ENCODE results near the gene SLC66A2. TPM values are rescaled to one million over a fixed set of nuclear protein-coding genes. Genes with fewer than 3 reads are reported as not detected.

Gene SLC66A2
- total and polyA plus RNA-seq, 12 donors, result 5.1 to 47.8 (median 32.9) TPM

GRCh38 chr18:79971986-79972385 lies 20.5 kb upstream of the SLC66A2 start:
- Histone ChIP-seq H3K36me3 (replicated peaks in 1 of 2) (peaks cover 0 to 33% of the 10 kb centered on the region in 2 donors), H3K4me1 (replicated peaks in 1 of 2) (no peaks in the 10 kb centered on the region), H3K9me3 (replicated peaks in 1 of 3) (no peaks in the 10 kb centered on the region), H3K4me3 (no peak overlapping the region), H3K27ac (no peak overlapping the region), H3K27me3 (no peaks in the 10 kb centered on the region)
- 76 to 81% (median 79%) methylated on average over 6 to 9 of the region's 9 CpGs for WGBS, 4 donors
- no peak for DNase-seq
- intact Hi-C loops (cut with DNase I), result no loop called here
- TF ChIP-seq POLR2A (IDR thresholded peaks at IDR 0.05), result no peak
- no peak for TF ChIP-seq CTCF (IDR thresholded peaks at IDR 0.05)

DNA sequence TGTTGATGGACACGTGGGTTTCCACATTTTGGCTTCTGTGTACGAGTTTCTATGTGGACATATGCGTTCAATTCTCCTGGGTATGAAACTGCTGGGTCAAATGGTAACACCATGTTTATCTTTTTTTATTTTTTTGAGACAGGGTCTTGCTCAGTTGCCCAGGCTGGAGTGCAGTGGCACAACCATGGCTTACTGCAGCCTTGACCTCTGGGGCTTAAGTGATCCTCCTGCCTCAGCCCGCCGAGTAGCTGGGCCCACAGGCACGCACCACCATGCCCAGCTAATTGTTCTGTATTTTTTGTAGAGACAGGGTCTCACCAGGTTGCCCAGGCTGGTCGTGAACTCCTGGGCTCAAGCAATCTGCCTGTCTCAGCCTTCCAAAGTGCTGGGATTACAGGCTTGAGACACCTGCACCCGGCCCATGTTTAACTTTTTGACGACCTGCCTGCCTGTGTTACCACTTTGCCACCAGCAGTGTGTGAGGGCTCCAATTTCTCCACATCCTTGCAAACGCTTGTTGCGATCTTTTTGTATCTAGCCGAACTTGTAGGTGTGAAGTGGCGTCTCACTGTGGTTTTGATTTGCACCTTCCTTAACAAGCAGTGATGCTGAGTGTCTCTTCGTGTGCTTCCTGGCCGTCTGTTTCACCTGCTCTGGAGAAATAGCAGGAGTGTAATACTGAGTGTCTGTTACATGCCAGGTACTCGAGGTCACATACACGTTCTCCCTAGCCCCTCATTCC lies 19.9 kb upstream of the SLC66A2 start:
- Histone ChIP-seq H3K4me1 (replicated peaks in 1 of 2) (no peaks in the 10 kb centered on the region), H3K9me3 (replicated peaks in 1 of 3) (no peaks in the 10 kb centered on the region), H3K27ac (no peak overlapping the region), H3K27me3 (no peaks in the 10 kb centered on the region), H3K36me3 (replicated peaks in 1 of 2) (peaks cover 0 to 32% of the 10 kb centered on the region in 2 donors), H3K4me3 (no peak overlapping the region)
- no peak for DNase-seq
- intact Hi-C loops (cut with DNase I), result no loop called here
- 90 to 93% (median 91%) methylated on average over 17 of the region's 17 CpGs for WGBS, 4 donors
- TF ChIP-seq CTCF (IDR thresholded peaks at IDR 0.05) (no peak), POLR2A (IDR thresholded peaks at IDR 0.05) (no peak)

DNA sequence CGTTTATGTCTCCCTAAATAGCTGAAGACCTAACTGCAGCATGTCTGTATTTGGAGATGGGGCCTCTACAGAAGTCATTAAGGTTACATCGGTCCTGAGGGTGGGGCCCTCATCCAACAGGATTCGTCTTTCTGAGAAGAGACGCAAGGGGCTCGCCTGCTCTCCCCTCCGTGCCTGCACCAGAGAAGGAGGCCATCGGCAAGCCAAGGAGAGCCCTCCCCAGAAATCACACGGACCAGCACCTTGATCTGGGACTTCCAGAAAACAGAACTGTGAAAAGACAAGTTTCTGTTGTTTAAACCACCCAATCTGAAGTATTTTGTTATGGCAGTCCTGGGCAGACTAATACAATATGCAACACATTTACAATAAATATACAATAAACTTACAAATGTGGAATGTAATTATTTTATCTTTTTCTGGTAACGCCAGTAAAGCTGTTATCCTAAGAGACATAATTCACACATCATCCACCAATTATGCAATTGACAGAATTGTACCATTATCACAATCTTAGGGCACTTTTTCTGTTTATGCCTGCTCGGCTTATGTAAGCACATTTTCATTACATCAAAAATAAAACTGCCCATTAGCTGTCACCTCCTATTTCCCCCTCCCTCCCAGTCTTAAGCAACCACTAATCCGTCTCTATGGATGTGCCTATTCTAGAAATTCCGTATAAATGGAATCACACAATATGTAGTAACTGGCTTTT lies 19.1 kb upstream of the SLC66A2 start:
- DNase-seq, result no peak
- H3K4me3 ChIP-seq, result no peak overlapping the region
- no peak overlapping the region for H3K27ac ChIP-seq
- no peaks in the 10 kb centered on the region for H3K27me3 ChIP-seq
- H3K9me3 ChIP-seq (replicated peaks in 1 of 3), result no peaks in the 10 kb centered on the region
- TF ChIP-seq CTCF (IDR thresholded peaks at IDR 0.05) (no peak), POLR2A (IDR thresholded peaks at IDR 0.05) (no peak)
- WGBS, 4 donors, result 90 to 92% (median 92%) methylated on average over 11 to 12 of the region's 12 CpGs
- peaks cover under 1 to 2% of the 10 kb centered on the region in 2 donors for H3K4me1 ChIP-seq (replicated peaks in 1 of 2)
- intact Hi-C loops (cut with DNase I), result no loop called here
- peaks cover 0 to 24% of the 10 kb centered on the region in 2 donors for H3K36me3 ChIP-seq (replicated peaks in 1 of 2)

DNA sequence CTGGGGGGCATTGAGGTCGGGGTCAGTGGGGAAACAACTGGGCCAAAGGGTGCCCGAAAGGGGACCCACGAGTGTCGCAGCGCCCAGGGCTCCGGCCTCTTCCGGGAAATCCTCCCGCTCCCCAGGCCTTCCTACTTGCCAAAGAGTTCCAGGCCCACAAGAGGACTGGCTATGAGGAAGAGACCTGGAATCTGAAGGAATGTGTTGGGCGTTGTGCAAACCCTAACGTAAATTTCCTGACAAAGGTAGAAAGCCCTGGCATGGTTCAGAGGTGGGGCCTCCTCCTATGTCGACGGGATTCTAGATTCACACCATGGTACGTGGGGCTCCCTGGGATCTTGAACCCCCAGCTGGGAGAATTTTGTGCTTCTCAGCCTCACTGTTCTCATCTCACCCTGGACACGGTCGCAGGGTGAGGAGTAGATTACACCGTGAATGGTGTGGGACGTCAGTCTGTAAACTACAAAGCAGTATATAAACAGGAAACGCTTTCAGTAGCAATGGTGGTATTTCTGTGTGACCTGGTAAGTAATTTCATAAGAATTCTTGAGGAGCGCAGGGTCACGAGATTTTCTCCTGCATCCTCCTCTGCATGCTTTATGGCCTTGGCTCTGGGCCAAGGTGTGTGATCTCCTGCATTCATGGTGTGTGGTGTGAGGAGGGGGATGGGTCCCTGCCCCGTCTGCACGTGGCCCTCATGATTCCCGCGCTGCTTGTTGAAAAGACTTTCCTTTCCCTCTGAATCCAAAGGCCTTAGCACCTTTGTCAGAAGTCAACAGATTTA lies 13.9 kb upstream of the SLC66A2 start:
- DNase-seq, result peak; percentile 62 to 82 (median 78)
- Histone ChIP-seq H3K36me3 (replicated peaks in 1 of 2) (no peaks in the 10 kb centered on the region), H3K27me3 (no peaks in the 10 kb centered on the region), H3K9me3 (replicated peaks in 1 of 3) (no peaks in the 10 kb centered on the region), H3K4me1 (replicated peaks in 1 of 2) (peaks cover 5 to 13% of the 10 kb centered on the region in 2 donors), H3K27ac (peak overlapping the region; percentile 26 to 91 (median 86)), H3K4me3 (peak overlapping the region in 2 of 4 donors; percentile 55 to 63)
- intact Hi-C loops (cut with DNase I), result no loop called here
- WGBS, 4 donors, result 11 to 21% (median 14%) methylated on average over 14 to 24 of the region's 24 CpGs
- TF ChIP-seq CTCF (IDR thresholded peaks at IDR 0.05) (no peak), POLR2A (IDR thresholded peaks at IDR 0.05) (peak in 1 of 2 donors; percentile 28)

Data from adrenal gland (tissue), 12 donors.